HEK293T (cell line): ENCODE measurements around the gene OPRL1.

ENCODE experiments used
- ELF4 ChIP-seq: fragments of 450-650 bp; IDR thresholded peaks from 2 replicates; pipeline ENCODE4 v1.6.1; 2017; ENCODE audit warnings: antibody characterized with exemption
- ZNF384 ChIP-seq: fragments of 450-650 bp; IDR thresholded peaks from 2 replicates; pipeline ENCODE4 v1.6.1; 2016

GRCh38 chr20:64065974-64066343 is 13.9 kb upstream of the OPRL1 start:
- TF ChIP-seq ZNF384 (no peak), ELF4 (no peak)
